Measurements from ENCODE around the gene PRDM8.
A peak's percentile ranks its signal among the peaks of the same experiment; 100 is the strongest.

PRDM8 gene

DNA sequence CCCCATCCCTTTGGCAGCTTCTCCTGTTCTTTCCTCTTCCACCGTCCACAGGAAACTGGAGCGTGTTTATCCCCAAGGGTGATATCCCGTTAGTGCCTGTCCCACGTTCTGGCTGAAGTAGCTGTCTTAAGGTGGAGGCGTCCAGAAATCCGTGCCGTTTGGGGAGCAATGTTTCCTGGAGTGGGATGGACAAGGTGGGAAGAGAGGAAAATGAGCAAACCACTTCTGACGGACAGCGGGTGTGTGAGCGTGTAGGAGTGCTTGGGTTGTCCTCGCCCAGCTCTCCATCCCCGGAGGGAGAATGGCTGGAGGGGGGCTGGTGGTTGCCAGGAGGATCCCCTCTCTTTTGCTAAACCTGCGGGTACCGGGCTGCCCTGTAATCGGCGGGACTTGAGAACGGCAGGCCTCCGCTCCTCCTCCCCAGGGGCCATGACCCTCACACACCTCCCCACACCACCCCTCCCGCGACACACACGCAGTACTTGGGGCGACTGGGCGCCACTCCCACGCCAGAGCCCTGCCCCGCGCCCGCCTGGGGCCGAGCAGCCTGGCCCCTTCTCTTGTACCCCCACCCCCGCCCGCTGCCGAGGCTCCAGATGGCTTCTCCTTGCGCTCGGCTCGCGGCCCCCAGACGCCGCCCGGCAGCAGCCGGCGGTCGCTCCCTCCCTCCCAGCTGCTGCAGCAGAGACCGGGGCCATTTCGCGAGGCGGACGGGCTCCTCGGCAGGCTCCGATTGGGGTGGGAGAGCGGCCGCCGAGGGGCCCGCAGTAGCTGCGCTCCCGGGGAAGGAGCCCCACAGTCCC is 13.9 kb upstream of the PRDM8 start:
- DNase-seq (ENCODE audit: low read depth) = no peak

GRCh38 chr4:80184053-80184824 is 13.1 kb upstream of the PRDM8 start:
- DNase-seq (ENCODE audit: low read depth) = peak; percentile 85

- DNase-seq (ENCODE audit: low read depth) = no peak
Measured at GRCh38 chr4:80184825-80185756, 12.2 kb upstream of the PRDM8 start.

DNA sequence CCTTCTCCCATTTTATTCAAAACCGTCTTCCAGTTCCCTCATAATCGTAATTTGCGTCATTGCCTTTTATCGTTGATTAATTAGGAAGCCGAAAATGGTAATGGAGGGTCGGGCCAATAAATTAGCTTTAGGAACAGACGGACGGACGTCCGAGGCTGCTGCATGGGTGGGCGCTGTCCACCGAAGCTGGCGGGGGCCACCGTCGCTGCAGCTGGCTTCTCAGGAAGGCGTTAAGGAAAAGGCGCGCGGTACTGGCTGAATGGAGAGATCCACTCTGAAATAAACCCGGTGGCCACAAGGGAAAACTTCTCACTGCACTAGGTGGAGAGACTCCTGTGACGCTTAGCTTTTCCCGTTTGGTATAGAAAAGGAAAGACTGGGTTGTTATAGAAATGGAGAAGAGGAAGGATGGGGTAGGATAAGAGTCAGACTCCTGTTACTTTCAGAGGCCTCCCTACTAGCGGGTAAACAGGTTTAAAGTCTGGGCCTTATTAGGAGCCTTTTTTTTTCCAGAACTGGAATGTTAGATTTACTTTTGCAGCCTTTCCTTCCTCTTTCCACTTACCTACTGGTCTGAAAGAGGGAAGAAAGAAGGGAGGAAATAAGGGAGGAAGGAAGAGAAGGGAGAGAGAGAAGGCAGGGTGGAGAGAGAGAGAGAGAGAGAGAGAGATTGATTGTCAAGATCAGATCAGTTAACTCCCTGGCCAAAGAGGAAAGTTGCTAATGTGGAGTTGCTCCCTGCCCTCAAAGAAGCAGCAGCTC is 11.3 kb upstream of the PRDM8 start:
- DNase-seq (ENCODE audit: low read depth) = no peak

GRCh38 chr4:80186676-80187075 is 10.6 kb upstream of the PRDM8 start:
- no peak for DNase-seq (ENCODE audit: low read depth)

DNA sequence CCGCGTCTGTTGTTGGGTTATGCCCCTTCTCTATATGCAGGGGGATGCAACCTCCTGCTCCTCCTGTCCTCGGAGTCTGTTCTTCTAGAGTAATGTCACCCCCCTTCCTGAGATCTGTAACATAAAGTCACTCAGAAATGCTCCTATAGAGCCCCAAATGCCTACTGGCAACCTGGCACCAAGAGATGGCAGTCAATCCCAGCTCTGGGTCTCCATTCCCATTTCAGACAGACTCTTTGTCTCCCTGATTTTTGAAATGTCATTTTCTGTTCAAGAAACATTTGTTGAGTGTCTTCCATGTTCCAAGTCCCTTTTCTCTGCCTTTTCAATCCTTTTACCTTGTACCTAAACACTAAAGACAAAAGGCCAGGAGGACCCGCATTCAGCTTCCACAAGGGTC is 9.6 kb upstream of the PRDM8 start:
- no peak for DNase-seq (ENCODE audit: low read depth)

GRCh38 chr4:80188457-80188800 is 8.9 kb upstream of the PRDM8 start:
- DNase-seq (ENCODE audit: low read depth) = no peak

GRCh38 chr4:80188801-80189458 is 8.4 kb upstream of the PRDM8 start:
- DNase-seq (ENCODE audit: low read depth) = no peak

DNA sequence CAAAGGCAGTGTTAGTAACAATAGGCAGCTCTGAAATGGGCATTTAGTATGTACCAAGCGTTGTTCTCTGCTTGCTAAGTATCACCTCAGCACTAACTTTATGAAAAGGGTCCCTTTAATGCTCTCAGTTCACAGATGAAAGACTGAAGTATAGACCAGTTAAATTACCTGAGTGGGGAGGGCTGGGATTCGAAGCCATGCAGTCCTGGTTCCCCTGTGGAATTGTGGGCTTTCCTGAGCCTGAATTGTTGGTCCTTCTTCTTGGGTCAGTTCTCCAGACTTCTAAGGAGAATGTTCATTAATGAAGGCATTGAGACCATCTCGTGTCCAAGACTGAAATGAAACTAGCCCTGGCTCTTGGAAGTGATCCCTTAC is 7.7 kb upstream of the PRDM8 start:
- DNase-seq (ENCODE audit: low read depth) = no peak

GRCh38 chr4:80189956-80190677 is 7.2 kb upstream of the PRDM8 start:
- DNase-seq (ENCODE audit: low read depth) = no peak

GRCh38 chr4:80192252-80192866 is 4.9 kb upstream of the PRDM8 start:
- DNase-seq (ENCODE audit: low read depth) = no peak

GRCh38 chr4:80192937-80193336 is 4.4 kb upstream of the PRDM8 start:
- DNase-seq (ENCODE audit: low read depth) = no peak

GRCh38 chr4:80195441-80196140 is 1.7 kb upstream of the PRDM8 start:
- no peak for DNase-seq (ENCODE audit: low read depth)

DNA sequence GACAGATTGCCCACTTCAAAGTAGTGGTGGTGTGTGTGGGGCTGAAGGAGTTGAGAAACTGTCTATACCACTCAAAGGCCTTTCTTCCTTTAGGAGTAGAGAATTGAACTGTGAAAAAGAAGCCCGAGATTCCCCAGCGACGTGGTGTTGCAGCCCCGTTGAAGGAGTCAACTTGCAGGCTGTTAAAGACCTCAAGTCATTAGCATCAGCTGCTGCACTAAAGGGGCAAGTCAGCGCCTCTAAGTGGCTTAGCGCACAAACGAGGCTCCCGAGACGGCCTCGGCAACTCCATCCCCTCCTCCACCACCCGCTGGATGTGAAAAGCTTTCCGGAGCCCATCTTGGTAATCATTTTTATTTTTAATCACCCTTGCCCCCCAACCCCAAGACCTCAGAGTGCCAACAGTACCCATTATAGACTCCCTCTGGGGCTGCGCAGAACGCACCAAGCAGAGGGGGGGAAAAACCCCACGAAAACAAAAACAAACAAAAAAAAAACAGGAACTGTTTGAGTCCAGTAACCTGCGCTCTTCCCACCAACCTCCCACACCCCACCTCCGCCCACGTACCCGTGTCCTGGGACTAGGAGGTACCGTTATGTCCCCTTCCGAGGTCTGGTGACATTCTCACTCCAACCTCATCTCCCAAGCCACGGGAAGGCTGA is 913 bp upstream of the PRDM8 start:
- DNase-seq (ENCODE audit: low read depth) = no peak

GRCh38 chr4:80197601-80198440 is 518 bp downstream of the PRDM8 start:
- DNase-seq (ENCODE audit: low read depth) = no peak

GRCh38 chr4:80198441-80198837 is 1.1 kb downstream of the PRDM8 start:
- no peak for DNase-seq (ENCODE audit: low read depth)

GRCh38 chr4:80199004-80199560 is 1.8 kb downstream of the PRDM8 start:
- DNase-seq (ENCODE audit: low read depth) = no peak

DNA sequence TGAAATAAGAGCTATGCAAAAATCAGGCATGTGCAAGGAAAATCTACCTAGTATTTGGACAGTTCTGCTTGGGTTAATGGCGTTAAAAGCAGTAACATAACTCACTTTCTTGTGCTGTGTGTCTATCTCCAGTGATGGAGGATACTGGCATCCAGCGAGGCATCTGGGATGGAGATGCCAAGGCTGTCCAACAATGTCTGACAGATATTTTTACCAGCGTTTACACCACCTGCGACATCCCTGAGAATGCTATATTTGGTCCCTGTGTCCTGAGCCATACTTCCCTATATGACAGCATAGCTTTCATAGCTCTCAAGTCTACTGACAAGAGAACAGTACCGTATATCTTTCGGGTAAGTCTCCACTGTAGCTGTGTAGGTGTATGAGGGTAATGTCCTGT is 2.6 kb downstream of the PRDM8 start:
- DNase-seq (ENCODE audit: low read depth) = no peak
